NK-92 treated with Interleukin-12 subunit alpha and Interleukin-12 subunit beta, amount 100 ng/mL, for 24 hours (cell line): ENCODE measurements around the gene SERPINH1.

Source experiments
- DNase-seq: peaks from one replicate; lab custom pipeline; 2025; lab: John Stamatoyannopoulos, UW

SERPINH1 gene

DNA sequence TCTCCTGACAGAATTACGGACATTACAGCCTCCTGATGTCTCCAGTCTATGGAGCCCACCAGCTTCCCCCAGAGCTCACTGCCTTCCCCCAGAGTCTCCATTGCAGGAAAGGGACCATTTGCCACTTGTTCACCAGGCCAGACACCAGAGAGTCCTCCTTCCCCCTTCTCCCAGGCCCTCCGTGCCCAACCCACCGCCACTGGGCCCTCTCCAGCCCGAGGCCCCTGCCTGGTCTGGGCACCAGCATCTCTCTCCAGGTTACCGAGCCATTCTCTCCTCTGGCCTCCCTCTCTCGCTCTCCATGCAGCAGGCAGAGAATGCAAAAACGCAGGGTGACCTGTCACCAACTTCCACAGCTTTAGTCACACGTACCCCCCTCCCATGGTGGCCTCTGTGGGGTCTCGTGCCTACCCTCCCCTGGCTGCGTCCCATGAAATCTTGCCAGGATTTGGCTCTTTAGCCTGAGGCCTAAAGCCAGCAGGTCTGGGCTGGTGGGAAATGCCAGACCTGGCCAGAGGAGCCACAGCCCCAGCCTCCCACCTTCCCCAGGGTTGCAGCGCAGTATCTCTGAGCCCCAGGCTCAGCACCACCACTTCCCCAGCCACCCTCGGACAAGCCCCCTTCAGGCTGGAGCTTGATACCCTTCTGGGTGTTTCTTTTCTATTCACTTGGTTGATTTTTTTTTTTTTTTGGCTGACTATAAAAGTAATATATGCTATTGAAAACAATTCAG lies 6.8 kb upstream of the SERPINH1 start:
- DNase-seq: no peak

DNA sequence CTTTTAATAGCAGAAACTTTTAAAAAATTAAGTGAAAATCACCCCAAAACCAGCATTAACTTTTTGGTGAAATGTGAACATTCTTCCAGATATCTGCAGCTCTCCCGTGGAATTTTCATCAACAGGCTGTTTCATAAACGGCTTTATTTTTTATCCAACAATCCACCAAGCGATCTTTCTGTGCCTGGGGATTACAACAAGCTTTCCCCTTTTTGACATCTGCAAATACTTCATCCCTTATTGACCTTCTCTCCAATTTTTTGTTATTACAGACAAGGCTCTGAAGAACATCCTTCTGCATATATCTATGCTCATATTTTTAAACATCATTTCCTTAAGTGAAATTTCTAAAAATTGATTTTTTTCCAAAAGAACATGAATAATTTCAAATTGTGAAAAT lies 5.8 kb upstream of the SERPINH1 start:
- DNase-seq: no peak

DNA sequence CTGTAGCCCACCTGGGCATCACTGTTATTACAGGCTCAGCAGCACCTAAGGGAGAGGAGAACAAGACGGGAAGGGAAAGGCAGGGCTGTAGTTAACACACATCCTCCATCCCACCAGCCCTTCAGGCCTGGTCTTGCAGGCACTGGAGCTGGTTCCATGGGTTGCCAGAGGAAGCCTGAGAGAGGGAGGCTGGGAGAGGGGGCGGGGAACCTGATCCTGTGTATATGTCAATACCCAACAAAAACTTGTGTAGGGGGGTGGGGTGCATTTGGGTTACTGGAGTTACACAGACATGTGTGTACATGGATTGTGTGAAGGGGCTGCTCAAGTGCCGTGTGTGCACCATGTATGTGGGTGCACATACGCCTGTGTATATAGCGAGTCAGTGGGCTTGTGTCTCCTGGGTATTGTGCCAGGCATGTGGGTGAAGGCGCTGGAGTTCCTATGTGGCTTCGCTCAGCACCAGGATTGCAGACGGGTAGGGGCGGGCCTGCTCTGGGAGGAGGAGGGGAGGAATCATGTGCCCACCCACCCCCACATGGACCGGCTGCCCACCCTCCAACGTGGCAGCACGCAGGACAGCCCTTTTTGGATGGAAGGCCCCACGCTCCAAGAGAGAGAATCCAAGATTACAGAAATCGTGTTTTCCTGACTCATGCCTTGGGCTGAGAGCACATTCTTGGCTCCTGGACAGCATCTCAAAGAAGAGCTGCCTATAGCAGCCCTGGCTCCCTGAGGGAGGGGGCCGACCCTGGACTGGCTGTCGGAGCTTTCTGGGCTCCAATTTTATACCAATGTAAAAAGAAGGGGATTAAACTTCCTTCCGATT lies 4.2 kb upstream of the SERPINH1 start:
- DNase-seq: no peak

- no peak for DNase-seq
These were observed 2.9 kb upstream of the SERPINH1 start for GRCh38 chr11:75558939-75559843.

GRCh38 chr11:75560644-75561043 lies 1.4 kb upstream of the SERPINH1 start:
- no peak for DNase-seq

DNA sequence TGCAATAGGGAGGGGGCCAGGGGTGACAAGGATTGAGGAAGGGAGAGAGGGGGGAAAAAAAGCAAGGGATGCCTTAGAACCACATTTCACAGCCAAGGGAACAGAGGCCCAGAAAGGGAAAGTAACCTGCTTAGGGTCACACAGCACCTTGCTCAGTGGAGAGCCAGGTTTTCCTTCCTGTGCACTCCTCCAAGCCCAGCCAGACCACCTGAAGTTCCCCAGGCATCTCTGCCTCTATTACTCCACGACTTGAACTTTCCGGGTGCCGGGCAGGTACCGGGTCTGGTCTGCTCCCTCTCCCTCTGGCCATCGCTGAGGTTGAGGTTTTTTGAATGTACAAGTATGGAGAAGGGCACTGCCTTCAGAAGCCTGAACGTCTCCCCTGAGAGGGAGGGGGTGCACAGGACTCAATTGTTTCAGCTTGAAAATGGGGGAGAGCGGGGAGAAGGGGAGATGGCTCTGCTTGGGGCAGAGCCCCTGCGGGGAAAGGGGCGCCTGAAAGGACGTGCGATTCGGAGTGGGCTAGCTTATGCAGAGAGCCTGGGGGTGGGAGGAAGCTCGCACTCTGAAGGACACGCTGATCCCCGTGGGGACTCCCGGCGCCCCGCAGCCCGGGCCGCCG lies 516 bp upstream of the SERPINH1 start:
- no peak for DNase-seq

DNA sequence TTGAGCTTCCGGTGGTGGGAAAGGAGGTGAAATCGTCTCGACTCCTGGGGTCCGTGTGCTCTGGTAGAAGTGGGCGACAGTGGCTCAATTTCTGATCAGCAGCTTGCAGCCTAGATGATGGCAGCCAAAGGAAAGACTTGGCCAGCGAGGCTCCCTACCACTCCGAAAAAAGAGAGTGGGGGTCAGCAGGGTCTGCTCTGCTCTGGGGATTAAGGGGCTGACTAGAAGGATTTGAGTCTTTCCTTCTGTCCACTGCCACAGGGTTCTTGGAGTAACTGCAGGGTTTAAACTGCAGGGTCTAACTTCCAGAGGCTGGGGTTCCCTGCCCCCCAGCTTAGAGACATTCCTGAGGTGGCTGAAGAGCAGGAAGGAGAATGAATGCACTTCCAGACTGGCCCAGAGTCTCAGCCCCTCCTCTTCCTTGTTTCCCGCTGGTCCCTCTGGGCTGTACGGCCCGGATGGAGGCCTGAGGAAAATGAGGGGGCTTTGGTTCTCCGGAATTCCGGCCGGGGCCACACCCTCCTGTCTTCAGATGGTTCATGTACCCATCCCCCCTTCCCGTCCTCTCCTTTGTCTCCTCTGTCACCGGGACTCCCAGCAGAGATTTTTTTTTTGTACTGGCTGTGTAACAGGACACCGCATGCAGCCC lies 907 bp downstream of the SERPINH1 start:
- no peak for DNase-seq

DNA sequence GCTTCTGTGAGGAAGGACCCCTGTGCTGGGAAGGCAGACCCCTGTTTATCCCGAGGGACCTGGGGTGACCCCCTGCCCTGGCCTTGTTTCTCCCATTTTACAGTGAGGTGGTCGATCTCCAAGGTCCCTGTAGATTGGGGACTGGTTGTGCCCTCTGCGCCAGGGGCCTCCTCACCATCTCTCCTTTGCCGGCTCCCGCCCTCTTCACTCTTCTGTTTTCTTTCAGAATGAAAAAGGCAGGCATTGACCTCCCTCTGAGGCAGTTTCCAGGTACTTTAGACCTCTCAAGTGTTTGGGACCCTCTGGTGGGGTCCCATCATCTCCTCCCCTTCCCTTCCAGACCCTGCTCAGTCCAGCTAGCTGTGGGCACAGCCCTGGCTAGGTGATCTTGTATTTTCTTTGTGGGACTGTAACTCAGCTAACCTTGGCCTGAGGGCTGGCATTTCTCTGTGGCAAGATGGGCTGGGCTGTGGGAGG lies 1.5 kb downstream of the SERPINH1 start:
- no peak for DNase-seq

DNA sequence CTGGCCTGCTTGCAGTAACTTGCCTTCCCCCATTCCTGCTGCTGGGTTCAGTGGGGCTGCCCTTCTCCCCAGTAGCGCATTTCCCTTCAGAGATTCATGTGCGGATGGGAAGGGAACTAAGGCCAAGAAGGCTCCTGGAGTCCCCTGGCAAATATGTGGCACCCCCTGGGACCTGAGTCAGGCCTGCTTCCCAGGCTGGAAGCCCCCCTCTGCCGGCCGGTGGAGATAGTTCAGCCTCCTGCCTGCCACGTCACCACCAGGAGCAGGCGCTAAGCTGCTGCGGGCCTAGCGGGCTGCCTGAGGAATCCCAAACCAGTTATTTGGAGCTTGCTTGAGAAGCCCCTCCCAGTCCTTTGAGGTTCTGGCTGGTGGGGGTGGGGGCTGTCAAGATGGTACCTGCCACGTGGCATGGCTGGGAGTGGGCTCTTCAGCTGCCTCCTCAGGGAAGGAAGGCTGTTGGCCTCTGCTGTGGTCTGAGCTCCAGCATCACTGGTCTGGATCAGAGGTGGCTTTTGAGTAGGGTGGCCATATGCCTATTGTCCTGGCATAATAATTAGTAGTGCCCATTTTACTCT lies 2.0 kb downstream of the SERPINH1 start:
- DNase-seq: no peak

DNA sequence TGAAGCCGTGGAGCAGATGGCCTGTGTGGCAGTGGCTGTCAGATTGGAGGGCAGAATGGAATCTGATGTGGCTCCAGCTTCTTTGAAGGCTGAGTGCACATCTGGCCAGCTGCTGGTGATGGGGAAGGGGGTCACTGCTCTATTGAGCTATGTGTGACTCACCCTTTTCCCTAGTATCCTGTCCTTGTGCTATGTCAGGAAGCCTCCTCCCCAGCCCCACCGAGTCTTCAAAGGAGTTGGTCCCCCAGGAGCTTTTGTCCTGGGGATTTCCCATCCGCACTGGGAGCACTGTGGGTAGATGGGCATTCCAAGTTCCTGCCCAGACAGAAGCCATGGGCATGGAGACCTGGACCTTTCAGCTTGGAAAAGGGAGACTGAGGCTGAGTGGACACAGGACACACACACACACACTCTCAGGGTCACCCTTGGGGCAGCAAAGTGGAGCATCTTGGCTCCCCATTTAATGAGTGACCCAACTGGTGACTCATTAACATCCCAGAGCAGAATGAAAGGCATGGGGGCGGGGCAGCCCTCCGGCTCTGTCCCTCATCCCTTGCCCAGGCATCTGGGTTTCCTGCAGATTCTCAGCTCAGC lies 3.3 kb downstream of the SERPINH1 start:
- DNase-seq: no peak

- no peak for DNase-seq
These were observed 4.1 kb downstream of the SERPINH1 start for GRCh38 chr11:75565916-75566762.

GRCh38 chr11:75566763-75567279 lies 4.8 kb downstream of the SERPINH1 start:
- DNase-seq: no peak

DNA sequence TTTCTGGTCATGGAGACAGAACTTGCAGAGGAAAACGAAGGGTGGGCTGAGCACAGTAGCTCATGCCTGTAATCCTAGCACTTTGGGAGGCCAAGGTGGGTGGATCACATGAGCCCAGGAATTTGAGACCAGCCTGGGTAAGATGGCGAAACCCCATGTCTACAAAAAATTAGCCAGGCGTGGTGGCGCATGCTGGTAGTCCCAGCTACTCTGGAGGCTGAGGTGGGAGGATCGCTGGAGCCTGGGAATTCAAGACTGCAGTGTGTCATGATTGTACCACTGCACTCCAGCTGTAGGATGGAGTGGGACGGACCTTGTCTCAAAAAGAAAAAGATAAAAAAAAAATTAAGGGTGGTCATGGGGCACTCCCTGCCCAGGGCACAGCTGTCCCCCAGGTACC lies 5.9 kb downstream of the SERPINH1 start:
- DNase-seq: no peak

GRCh38 chr11:75568616-75569219 lies 6.7 kb downstream of the SERPINH1 start:
- DNase-seq: no peak

GRCh38 chr11:75570559-75571139 lies 8.6 kb downstream of the SERPINH1 start:
- DNase-seq: no peak

DNA sequence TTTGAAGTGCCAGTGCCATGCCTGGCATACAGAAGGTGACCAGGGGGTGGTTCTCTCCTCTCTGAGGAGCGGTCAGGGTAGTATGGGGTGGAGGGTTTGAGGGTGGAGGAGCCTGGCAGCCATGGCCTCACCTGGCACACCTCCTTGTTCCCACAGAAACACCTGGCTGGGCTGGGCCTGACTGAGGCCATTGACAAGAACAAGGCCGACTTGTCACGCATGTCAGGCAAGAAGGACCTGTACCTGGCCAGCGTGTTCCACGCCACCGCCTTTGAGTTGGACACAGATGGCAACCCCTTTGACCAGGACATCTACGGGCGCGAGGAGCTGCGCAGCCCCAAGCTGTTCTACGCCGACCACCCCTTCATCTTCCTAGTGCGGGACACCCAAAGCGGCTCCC lies 9.6 kb downstream of the SERPINH1 start:
- no peak for DNase-seq

DNA sequence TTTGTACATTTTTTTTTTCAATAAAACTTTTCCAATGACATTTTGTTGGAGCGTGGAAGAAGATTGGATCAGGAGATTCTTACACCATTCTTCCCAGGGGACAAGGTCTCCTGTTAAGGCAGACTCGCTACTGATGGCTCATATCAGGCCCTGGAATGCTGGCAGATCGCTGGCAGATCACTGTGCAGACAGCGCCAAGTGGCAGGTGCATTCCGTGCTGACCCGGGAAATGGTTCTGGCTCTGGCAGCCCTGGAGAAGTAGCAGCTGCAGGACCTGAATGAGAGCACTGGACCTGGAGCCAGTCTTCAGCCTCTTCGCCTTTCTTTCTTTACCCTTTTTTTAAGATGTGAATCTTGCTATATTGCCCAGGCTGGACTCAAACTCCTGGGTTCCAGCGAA lies 10.7 kb downstream of the SERPINH1 start:
- no peak for DNase-seq
